Measurements from ENCODE around the gene SH3PXD2A.
A peak's percentile ranks its signal among the peaks of the same experiment; 100 is the strongest.

The SH3PXD2A gene

GRCh38 chr10:103729851-103730250 lies 125.5 kb downstream of the SH3PXD2A start:
- no peak for DNase-seq (ENCODE audit: low read depth in 3 of 3, low spot score in 1 of 3)

GRCh38 chr10:103727991-103728689 lies 127.2 kb downstream of the SH3PXD2A start:
- DNase-seq (ENCODE audit: low read depth in 3 of 3, low spot score in 1 of 3) = no peak

- DNase-seq (ENCODE audit: low read depth in 3 of 3, low spot score in 1 of 3) = no peak
Measured at GRCh38 chr10:103727546-103727963, 127.8 kb downstream of the SH3PXD2A start.

- no peak for DNase-seq (ENCODE audit: low read depth in 3 of 3, low spot score in 1 of 3)
Measured at GRCh38 chr10:103726637-103727036, 128.7 kb downstream of the SH3PXD2A start.

GRCh38 chr10:103725242-103725641 lies 130.1 kb downstream of the SH3PXD2A start:
- DNase-seq (ENCODE audit: low read depth in 3 of 3, low spot score in 1 of 3) = no peak

GRCh38 chr10:103724771-103725170 lies 130.6 kb downstream of the SH3PXD2A start:
- DNase-seq (ENCODE audit: low read depth in 3 of 3, low spot score in 1 of 3) = no peak

- DNase-seq (ENCODE audit: low read depth in 3 of 3, low spot score in 1 of 3) = no peak
Measured at GRCh38 chr10:103724074-103724473, 131.3 kb downstream of the SH3PXD2A start.

GRCh38 chr10:103723557-103723956 lies 131.8 kb downstream of the SH3PXD2A start:
- DNase-seq (ENCODE audit: low read depth in 3 of 3, low spot score in 1 of 3) = no peak

- no peak for DNase-seq (ENCODE audit: low read depth in 3 of 3, low spot score in 1 of 3)
Measured at GRCh38 chr10:103722632-103723031, 132.7 kb downstream of the SH3PXD2A start.

- no peak for DNase-seq (ENCODE audit: low read depth in 3 of 3, low spot score in 1 of 3)
Measured at GRCh38 chr10:103720964-103721335, 134.4 kb downstream of the SH3PXD2A start.

GRCh38 chr10:103720328-103720963 lies 134.9 kb downstream of the SH3PXD2A start:
- DNase-seq (ENCODE audit: low read depth in 3 of 3, low spot score in 1 of 3) = no peak

- no peak for DNase-seq (ENCODE audit: low read depth in 3 of 3, low spot score in 1 of 3)
Measured at GRCh38 chr10:103719036-103719435, 136.3 kb downstream of the SH3PXD2A start.

- no peak for DNase-seq (ENCODE audit: low read depth in 3 of 3, low spot score in 1 of 3)
Measured at GRCh38 chr10:103718247-103718620, 137.1 kb downstream of the SH3PXD2A start.

- no peak for DNase-seq (ENCODE audit: low read depth in 3 of 3, low spot score in 1 of 3)
Measured at GRCh38 chr10:103717341-103718246, 137.8 kb downstream of the SH3PXD2A start.

- no peak for DNase-seq (ENCODE audit: low read depth in 3 of 3, low spot score in 1 of 3)
Measured at GRCh38 chr10:103716206-103717160, 138.9 kb downstream of the SH3PXD2A start.

GRCh38 chr10:103715430-103715829 lies 139.9 kb downstream of the SH3PXD2A start:
- DNase-seq (ENCODE audit: low read depth in 3 of 3, low spot score in 1 of 3) = no peak

- DNase-seq (ENCODE audit: low read depth in 3 of 3, low spot score in 1 of 3) = no peak
Measured at GRCh38 chr10:103714232-103714891, 141.0 kb downstream of the SH3PXD2A start.

- no peak for DNase-seq (ENCODE audit: low read depth in 3 of 3, low spot score in 1 of 3)
Measured at GRCh38 chr10:103713676-103714075, 141.7 kb downstream of the SH3PXD2A start.

- peak; percentile 35 to 80 (median 61) for DNase-seq (ENCODE audit: low read depth in 3 of 3, low spot score in 1 of 3)
Measured at GRCh38 chr10:103712898-103713498, 142.4 kb downstream of the SH3PXD2A start.

- DNase-seq (ENCODE audit: low read depth in 3 of 3, low spot score in 1 of 3) = no peak
Measured at GRCh38 chr10:103712146-103712545, 143.2 kb downstream of the SH3PXD2A start.
